ENCODE results near the gene E2F1. TPM values are rescaled to one million over a fixed set of nuclear protein-coding genes. Genes with fewer than 3 reads are reported as not detected.

The E2F1 gene
- total RNA-seq, 3 donors from 2014 or later (not counting 1 experiment from before 2014, with no cell fraction given), result 4.6 to 5.6 (median 4.7) TPM

- intact Hi-C loops (cut with micrococcal nuclease), result loop anchor here (2.0 kb wide), 1 partner anchor 21 kb away; the partner anchor contains the start of gene ACTL10
- Histone ChIP-seq H3K27me3 (ENCODE audit: control insufficient read depth, insufficient read depth, low read length) (no peaks in the 10 kb centered on the region), H3K36me3 (ENCODE audit: control insufficient read depth, insufficient read depth, low read length) (no peaks in the 10 kb centered on the region), H3K27ac (ENCODE audit: low read length) (no peak overlapping the region), H3K9me3 (ENCODE audit: control insufficient read depth, insufficient read depth, low read length) (no peaks in the 10 kb centered on the region), H3K4me1 (ENCODE audit: control insufficient read depth, insufficient read depth, low read length) (peaks cover 39% of the 10 kb centered on the region), H3K4me3 (ENCODE audit: low read length) (no peak overlapping the region)
- no peak for DNase-seq
- peak overlapping the region; percentile 73 to 85 for H3K27ac Mint-ChIP-seq
- H3K4me1 Mint-ChIP-seq, result peaks cover 19 to 24% of the 10 kb centered on the region in 2 donors
- no peaks in the 10 kb centered on the region for H3K9me3 Mint-ChIP-seq
- H3K27me3 Mint-ChIP-seq (ENCODE audit: low read depth in 2 of 2), result no peaks in the 10 kb centered on the region
- no peak overlapping the region for H3K4me3 Mint-ChIP-seq
- 92% methylated on average over 8 of the region's 8 CpGs for WGBS (ENCODE audit: insufficient coverage)
- no peaks in the 10 kb centered on the region for H3K36me3 Mint-ChIP-seq
- TF ChIP-seq CTCF (IDR thresholded peaks at IDR 0.05), result no peak
- ATAC-seq, result no peak
These were observed 1.3 kb upstream of the E2F1 start for GRCh38 chr20:33687370-33687915.

- Mint-ChIP-seq H3K4me3 (peak overlapping the region; percentile 83), H3K4me1 (peaks cover 19 to 24% of the 10 kb centered on the region in 2 donors), H3K9me3 (no peaks in the 10 kb centered on the region), H3K27ac (peak overlapping the region; percentile 73 to 85), H3K36me3 (no peaks in the 10 kb centered on the region), H3K27me3 (ENCODE audit: low read depth in 2 of 2) (no peaks in the 10 kb centered on the region)
- Histone ChIP-seq H3K4me3 (ENCODE audit: low read length) (peak overlapping the region; percentile 25), H3K9me3 (ENCODE audit: control insufficient read depth, insufficient read depth, low read length) (no peaks in the 10 kb centered on the region), H3K27ac (ENCODE audit: low read length) (peak overlapping the region; percentile 49), H3K4me1 (ENCODE audit: control insufficient read depth, insufficient read depth, low read length) (peaks cover 39% of the 10 kb centered on the region), H3K36me3 (ENCODE audit: control insufficient read depth, insufficient read depth, low read length) (no peaks in the 10 kb centered on the region), H3K27me3 (ENCODE audit: control insufficient read depth, insufficient read depth, low read length) (no peaks in the 10 kb centered on the region)
- intact Hi-C loops (cut with micrococcal nuclease), result loop anchor here (1.0 to 2.0 kb wide), 2 partner anchors 20 to 33 kb away; partner anchors contain the start of genes ACTL10 and PXMP4
- DNase-seq (no peak), ATAC-seq (no peak)
- TF ChIP-seq CTCF (IDR thresholded peaks at IDR 0.05), result no peak
- WGBS (ENCODE audit: insufficient coverage), result 89% methylated on average over 14 of the region's 14 CpGs
These were observed 790 bp upstream of the E2F1 start for GRCh38 chr20:33686984-33687366.

GRCh38 chr20:33685328-33686099 is 671 bp downstream of the E2F1 start:
- peak overlapping the region in 1 of 2 donors; percentile 65 for H3K27ac Mint-ChIP-seq
- H3K27me3 Mint-ChIP-seq (ENCODE audit: low read depth in 2 of 2), result no peaks in the 10 kb centered on the region
- peak overlapping the region; percentile 63 for H3K4me3 Mint-ChIP-seq
- under 1% methylated on average over 53 of the region's 53 CpGs for WGBS (ENCODE audit: insufficient coverage)
- no peaks in the 10 kb centered on the region for H3K36me3 Mint-ChIP-seq
- intact Hi-C loops (cut with micrococcal nuclease), result loop anchor here (1.0 to 2.0 kb wide), 2 partner anchors 19 to 35 kb away; partner anchors contain the start of genes ACTL10 and PXMP4
- no peak overlapping the region for H3K27ac ChIP-seq (ENCODE audit: low read length)
- no peaks in the 10 kb centered on the region for H3K9me3 Mint-ChIP-seq
- peaks cover 31% of the 10 kb centered on the region for H3K4me1 ChIP-seq (ENCODE audit: control insufficient read depth, insufficient read depth, low read length)
- H3K4me1 Mint-ChIP-seq, result peaks cover 19 to 24% of the 10 kb centered on the region in 2 donors
- no peaks in the 10 kb centered on the region for H3K36me3 ChIP-seq (ENCODE audit: control insufficient read depth, insufficient read depth, low read length)
- peak in 1 of 2 donors; percentile 60 for DNase-seq
- ATAC-seq, result peak in 1 of 3 donors; percentile 36
- no peaks in the 10 kb centered on the region for H3K27me3 ChIP-seq (ENCODE audit: control insufficient read depth, insufficient read depth, low read length)
- peak overlapping the region; percentile 8 for H3K4me3 ChIP-seq (ENCODE audit: low read length)
- H3K9me3 ChIP-seq (ENCODE audit: control insufficient read depth, insufficient read depth, low read length), result no peaks in the 10 kb centered on the region
- no peak for TF ChIP-seq CTCF (IDR thresholded peaks at IDR 0.05)

Measured in natural killer cell (primary cell).